HL-60 (cell line): Measurements from ENCODE around the gene NEURL2.

Source experiments
- DNase-seq, 2 experiments: peaks; one replicate each; pipeline ENCODE4 v3.0.0-alpha.2; 2010 to 2020; ENCODE audit warnings: low read depth in 1 of 2, low spot score in 1 of 2
- H3K27ac ChIP-seq: fragments of 250-450 bp; sonication (Bioruptor Pico); replicated peaks from 2 replicates; pipeline ENCODE4 v1.5.1; 2020; ENCODE audit warnings: mild to moderate bottlenecking, moderate library complexity
- H3K27me3 ChIP-seq: fragments of 250-450 bp; sonication (Bioruptor Pico); 2 replicates; pipeline ENCODE4 v1.5.1; 2021; ENCODE audit warnings: mild to moderate bottlenecking, moderate library complexity; ENCODE audit not compliant: insufficient read depth, poor library complexity, severe bottlenecking
- H3K4me3 ChIP-seq: replicated peaks from 2 replicates; pipeline ENCODE4 v1.5.1; 2011; ENCODE audit warnings: mild to moderate bottlenecking, control low read depth, low read length; ENCODE audit not compliant: insufficient read depth
- CTCF ChIP-seq: IDR thresholded peaks from one replicate; pipeline ENCODE4 v1.5.1; 2011; ENCODE audit warnings: low read length, control low read depth, inconsistent platforms; ENCODE audit not compliant: insufficient read depth
- GABPA ChIP-seq: IDR thresholded peaks from 2 replicates; pipeline ENCODE4 v1.6.1; 2012; ENCODE audit warnings: low read depth
- POLR2AphosphoS5 ChIP-seq: IDR thresholded peaks from 2 replicates; pipeline ENCODE4 v1.6.1; 2012; ENCODE audit warnings: low read depth
- REST ChIP-seq: IDR thresholded peaks from 2 replicates; pipeline ENCODE4 v1.6.1; 2012; ENCODE audit warnings: low read depth; ENCODE audit not compliant: insufficient replicate concordance
- SPI1 ChIP-seq: IDR thresholded peaks from 2 replicates; pipeline ENCODE4 v1.6.1; 2012; ENCODE audit warnings: low read depth, mild to moderate bottlenecking, borderline replicate concordance

The NEURL2 gene

GRCh38 chr20:45899046-45899835 lies 8.2 kb upstream of the NEURL2 start:
- Histone ChIP-seq H3K4me3 (no peak overlapping the region), H3K27me3 (no peaks in the 10 kb centered on the region), H3K27ac (no peak overlapping the region)
- DNase-seq: no peak
- no peak for TF ChIP-seq REST
- TF ChIP-seq CTCF: no peak

- Histone ChIP-seq H3K27ac (no peak overlapping the region), H3K4me3 (no peak overlapping the region), H3K27me3 (no peaks in the 10 kb centered on the region)
- no peak for DNase-seq
- TF ChIP-seq POLR2AphosphoS5: no peak
- TF ChIP-seq CTCF: no peak
- no peak for TF ChIP-seq GABPA
- no peak for TF ChIP-seq SPI1
- no peak for TF ChIP-seq REST
Measured at GRCh38 chr20:45898285-45898684, 7.3 kb upstream of the NEURL2 start.

DNA sequence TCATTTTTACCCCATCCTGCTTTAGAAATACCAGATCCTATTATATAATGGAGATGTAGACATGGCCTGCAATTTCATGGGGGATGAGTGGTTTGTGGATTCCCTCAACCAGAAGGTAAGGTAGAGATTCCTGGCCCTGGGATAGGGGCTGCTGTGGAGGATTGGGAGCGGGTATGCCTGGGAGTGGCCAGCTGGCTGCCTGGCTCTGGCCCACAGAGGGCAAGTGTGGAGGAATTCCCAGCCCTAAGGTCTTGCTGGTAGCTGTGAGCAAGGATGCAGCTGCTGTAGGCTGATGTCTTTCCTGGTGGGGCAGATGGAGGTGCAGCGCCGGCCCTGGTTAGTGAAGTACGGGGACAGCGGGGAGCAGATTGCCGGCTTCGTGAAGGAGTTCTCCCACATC lies 6.7 kb upstream of the NEURL2 start:
- TF ChIP-seq SPI1: no peak
- TF ChIP-seq GABPA: no peak
- no peak for TF ChIP-seq POLR2AphosphoS5
- TF ChIP-seq REST: no peak
- no peak for TF ChIP-seq CTCF
- Histone ChIP-seq H3K4me3 (no peak overlapping the region), H3K27ac (no peak overlapping the region), H3K27me3 (no peaks in the 10 kb centered on the region)
- no peak for DNase-seq
